ENCODE data around the gene ZNF850.

- TF ChIP-seq CTCF (conservative IDR thresholded peaks at IDR 0.05; ENCODE audit: low read depth, low read length) (no peak), EZH2 (IDR thresholded peaks at IDR 0.05; ENCODE audit: borderline replicate concordance, low read depth, low read length, poor library complexity, severe bottlenecking) (no peak)
Measured at GRCh38 chr19:36688058-36688457, 84.5 kb downstream of the ZNF850 start.
